SU-DHL-6 (cell line): Measurements from ENCODE around the gene DMC1.

ENCODE experiments used
- H2AFZ ChIP-seq: fragments of 200-600 bp; sonication (generic); 2 replicates; pipeline ENCODE4 v1.6.1; 2014; ENCODE audit warnings: low read depth, mild to moderate bottlenecking, moderate library complexity, mixed read lengths, antibody characterized with exemption, low read length; ENCODE audit not compliant: severe bottlenecking
- H3F3A ChIP-seq: fragments of 200-600 bp; shearing (Covaris generic); 2 replicates; pipeline ENCODE4 v1.6.0; 2016; ENCODE audit warnings: antibody characterized with exemption, mild to moderate bottlenecking; ENCODE audit not compliant: insufficient read depth
- H3K27ac ChIP-seq: fragments of 200-600 bp; sonication (generic); 2 replicates; pipeline ENCODE4 v1.5.1; 2016; ENCODE audit warnings: low read depth, mild to moderate bottlenecking, low read length, moderate library complexity, mixed read lengths
- H3K27me3 ChIP-seq: fragments of 200-600 bp; sonication (generic), shearing (Covaris generic); 2 replicates; pipeline ENCODE4 v1.6.0; 2014; ENCODE audit warnings: mild to moderate bottlenecking, low read length
- H3K36me3 ChIP-seq: fragments of 200-600 bp; sonication (generic); 2 replicates; pipeline ENCODE4 v1.6.1; 2014; ENCODE audit warnings: mild to moderate bottlenecking, low read length, mixed read lengths
- H3K4me2 ChIP-seq: fragments of 300-600, 200-600 bp; shearing (Covaris generic), sonication (generic); 2 replicates; pipeline ENCODE4 v1.6.0; 2014; ENCODE audit warnings: low read length, low read depth, mild to moderate bottlenecking; ENCODE audit not compliant: poor library complexity, severe bottlenecking
- H3K4me3 ChIP-seq: fragments of 200-600 bp; sonication (generic); 2 replicates; pipeline ENCODE4 v1.5.1; 2014; ENCODE audit warnings: antibody characterized with exemption, low read length, mild to moderate bottlenecking, mixed read lengths; ENCODE audit not compliant: insufficient read depth, poor library complexity, severe bottlenecking
- H3K79me2 ChIP-seq: fragments of 200-600 bp; sonication (generic); 2 replicates; pipeline ENCODE4 v1.6.1; 2014; ENCODE audit warnings: mild to moderate bottlenecking, low read length, moderate library complexity; ENCODE audit not compliant: insufficient read depth
- H3K9ac ChIP-seq: fragments of 200-600 bp; sonication (generic); 2 replicates; pipeline ENCODE4 v1.7.0; 2014; ENCODE audit warnings: mild to moderate bottlenecking, low read length
- H3K9me2 ChIP-seq: fragments of 200-600 bp; sonication (generic); replicated peaks from 2 replicates; pipeline ENCODE4 v1.6.1; 2014; ENCODE audit warnings: low read length; ENCODE audit not compliant: insufficient read depth
- H3K9me3 ChIP-seq: fragments of 200-600 bp; sonication (generic); 2 replicates; pipeline ENCODE4 v1.6.1; 2014; ENCODE audit warnings: low read length, mixed read lengths; ENCODE audit not compliant: insufficient read depth
- H4K20me1 ChIP-seq: fragments of 200-600 bp; sonication (generic); 2 replicates; pipeline ENCODE4 v1.6.1; 2014; ENCODE audit warnings: low read depth, mild to moderate bottlenecking, antibody characterized with exemption, low read length, moderate library complexity, mixed read lengths
- EZH2phosphoT487 ChIP-seq: fragments of 200-600 bp; sonication (generic), shearing (Covaris generic); conservative IDR thresholded peaks from 2 replicates; pipeline ENCODE4 v1.6.1; 2018; ENCODE audit warnings: mild to moderate bottlenecking, antibody characterized with exemption, low read length, moderate library complexity, mixed read lengths
- TF ChIP-seq, protein P1 (sequence below): fragments of 200-600 bp; sonication (generic); IDR thresholded peaks from one replicate; pipeline ENCODE4 v1.5.1; 2017; ENCODE audit warnings: antibody characterized with exemption, mild to moderate bottlenecking, low read length, moderate library complexity; ENCODE audit not compliant: insufficient read depth, poor library complexity, severe bottlenecking

DMC1 gene

DNA sequence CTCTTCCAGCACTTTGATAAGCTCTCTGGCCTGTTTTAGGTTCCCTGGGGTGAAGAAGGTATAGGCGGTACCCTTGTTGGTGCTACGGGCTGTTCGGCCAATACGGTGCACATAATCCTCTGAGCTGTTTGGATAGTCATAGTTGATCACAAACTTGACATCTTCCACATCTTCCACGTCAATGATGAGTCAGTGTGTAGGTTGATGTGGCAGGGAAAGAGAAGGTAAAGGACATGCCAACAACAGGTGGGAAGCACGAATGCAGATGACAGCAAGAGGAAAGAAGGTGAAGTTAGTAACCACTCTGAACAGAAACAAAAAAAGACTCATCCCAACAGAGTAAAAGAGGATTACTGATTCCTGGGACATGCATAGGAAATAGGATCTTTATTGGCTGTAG, 82.0 kb downstream of the DMC1 start:
- peaks cover 43% of the 10 kb centered on the region for H3F3A ChIP-seq
- H3K9ac ChIP-seq, result no peak overlapping the region
- no peaks in the 10 kb centered on the region for H3K9me3 ChIP-seq
- peaks cover 4% of the 10 kb centered on the region; the same call in 1 of the 2 replicates for H3K79me2 ChIP-seq
- peaks cover 8% of the 10 kb centered on the region; the same call in 1 of the 2 replicates for H4K20me1 ChIP-seq
- peaks cover 83% of the 10 kb centered on the region for H3K36me3 ChIP-seq
- no peak overlapping the region for H3K27ac ChIP-seq
- H3K27me3 ChIP-seq, result no peaks in the 10 kb centered on the region
- no peaks in the 10 kb centered on the region for H3K9me2 ChIP-seq
- no peak overlapping the region for H3K4me2 ChIP-seq
- H2AFZ ChIP-seq, result no peak overlapping the region
- H3K4me3 ChIP-seq, result no peak overlapping the region
- TF ChIP-seq, protein P1, sequence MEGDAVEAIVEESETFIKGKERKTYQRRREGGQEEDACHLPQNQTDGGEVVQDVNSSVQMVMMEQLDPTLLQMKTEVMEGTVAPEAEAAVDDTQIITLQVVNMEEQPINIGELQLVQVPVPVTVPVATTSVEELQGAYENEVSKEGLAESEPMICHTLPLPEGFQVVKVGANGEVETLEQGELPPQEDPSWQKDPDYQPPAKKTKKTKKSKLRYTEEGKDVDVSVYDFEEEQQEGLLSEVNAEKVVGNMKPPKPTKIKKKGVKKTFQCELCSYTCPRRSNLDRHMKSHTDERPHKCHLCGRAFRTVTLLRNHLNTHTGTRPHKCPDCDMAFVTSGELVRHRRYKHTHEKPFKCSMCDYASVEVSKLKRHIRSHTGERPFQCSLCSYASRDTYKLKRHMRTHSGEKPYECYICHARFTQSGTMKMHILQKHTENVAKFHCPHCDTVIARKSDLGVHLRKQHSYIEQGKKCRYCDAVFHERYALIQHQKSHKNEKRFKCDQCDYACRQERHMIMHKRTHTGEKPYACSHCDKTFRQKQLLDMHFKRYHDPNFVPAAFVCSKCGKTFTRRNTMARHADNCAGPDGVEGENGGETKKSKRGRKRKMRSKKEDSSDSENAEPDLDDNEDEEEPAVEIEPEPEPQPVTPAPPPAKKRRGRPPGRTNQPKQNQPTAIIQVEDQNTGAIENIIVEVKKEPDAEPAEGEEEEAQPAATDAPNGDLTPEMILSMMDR, result no peak
- TF ChIP-seq EZH2phosphoT487, result no peak

DNA sequence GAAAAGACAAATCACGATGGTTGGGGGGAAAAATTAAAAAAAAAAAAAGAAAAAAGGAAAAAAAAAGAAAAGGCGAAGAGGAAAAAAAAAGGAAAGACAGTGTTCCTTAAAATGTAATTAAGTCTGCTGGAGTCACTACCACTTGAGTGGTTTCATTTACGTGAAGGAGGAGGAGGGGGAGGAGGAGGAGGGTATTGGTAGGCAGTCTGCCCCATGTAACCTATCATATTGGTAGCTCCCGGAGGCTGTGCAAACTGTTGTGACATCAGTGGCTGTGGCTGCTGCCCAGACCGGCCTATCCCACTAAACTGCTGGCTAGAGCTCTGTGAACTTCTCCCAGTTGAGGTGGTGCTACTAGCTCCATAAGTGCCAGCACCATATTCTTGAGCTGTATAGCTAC, 84.2 kb downstream of the DMC1 start:
- Histone ChIP-seq H3K4me3 (no peak overlapping the region), H4K20me1 (peaks cover 4% of the 10 kb centered on the region; the same call in 1 of the 2 replicates), H3K36me3 (peaks cover 68% of the 10 kb centered on the region), H3K27me3 (no peaks in the 10 kb centered on the region), H2AFZ (no peak overlapping the region), H3K4me2 (no peak overlapping the region), H3K9me3 (no peaks in the 10 kb centered on the region), H3K9me2 (no peaks in the 10 kb centered on the region), H3K9ac (no peak overlapping the region), H3K79me2 (no peaks in the 10 kb centered on the region), H3F3A (peaks cover 48% of the 10 kb centered on the region), H3K27ac (no peak overlapping the region)
- TF ChIP-seq, protein P1, result no peak
- no peak for TF ChIP-seq EZH2phosphoT487

DNA sequence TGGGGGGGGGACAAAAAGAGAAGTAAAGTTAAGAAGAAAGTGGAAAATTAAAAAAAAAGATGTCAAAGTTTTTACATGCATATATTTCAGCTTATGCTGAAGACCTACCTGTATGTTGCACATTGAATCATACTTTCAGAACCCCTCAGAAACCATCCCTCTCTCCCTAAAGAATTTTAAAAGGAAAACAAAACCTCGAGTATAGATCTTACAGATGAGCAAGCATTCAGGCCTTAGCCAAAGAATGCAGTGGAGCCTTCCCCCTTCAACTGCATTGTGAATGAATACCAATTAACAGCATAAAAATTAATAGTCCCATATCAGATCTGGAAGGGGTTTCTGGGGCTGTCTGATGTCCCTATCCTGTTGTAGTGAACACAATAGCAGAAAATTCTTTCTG, 85.7 kb downstream of the DMC1 start:
- Histone ChIP-seq H3K4me3 (no peak overlapping the region), H3K9ac (no peak overlapping the region), H3K79me2 (no peaks in the 10 kb centered on the region), H3K9me3 (no peaks in the 10 kb centered on the region), H2AFZ (no peak overlapping the region), H3K4me2 (no peak overlapping the region), H3K36me3 (peaks cover 54% of the 10 kb centered on the region), H3F3A (peaks cover 49% of the 10 kb centered on the region), H3K9me2 (no peaks in the 10 kb centered on the region), H4K20me1 (peaks cover 3% of the 10 kb centered on the region; the same call in 1 of the 2 replicates), H3K27me3 (no peaks in the 10 kb centered on the region), H3K27ac (no peak overlapping the region)
- TF ChIP-seq, protein P1, result no peak
- no peak for TF ChIP-seq EZH2phosphoT487
